Body of pancreas (tissue), 4 donors: Measurements from ENCODE around the gene MICAL2. TPM values are rescaled to one million over a fixed set of nuclear protein-coding genes. Genes with fewer than 3 reads are reported as not detected.

Experiments
- ATAC-seq: fragments of 150-250 bp; one replicate; pipeline ENCODE4 v1.9.1; 2016
- DNase-seq, 4 donors: peaks; one replicate each; pipeline ENCODE4 v3.0.0-alpha.2; 2019
- H3K27ac ChIP-seq, 4 donors: fragments of 200-600 bp; sonication (generic); 1 replicate in 3 of 4; 2 replicates in 1 of 4; pipeline versions ENCODE4 v1.5.1 to v1.6.1; 2016 to 2019; ENCODE audit warnings: mild to moderate bottlenecking in 1 of 4, mixed read lengths in 1 of 4, moderate library complexity in 1 of 4
- H3K27me3 ChIP-seq, 2 donors: fragments of 200-600 bp; sonication (generic); one replicate each; pipeline ENCODE4 v1.6.0; 2016; ENCODE audit warnings: mild to moderate bottlenecking in 1 of 2
- H3K36me3 ChIP-seq, 2 donors: fragments of 200-600 bp; sonication (generic); replicated peaks in 1 of 2; 2 replicates each; pipeline ENCODE4 v1.5.1; 2016; ENCODE audit warnings: low read depth in 2 of 2; ENCODE audit not compliant: insufficient read depth in 1 of 2
- H3K4me1 ChIP-seq: fragments of 200-600 bp; sonication (generic); one replicate; pipeline ENCODE4 v1.6.0; 2016
- H3K4me3 ChIP-seq, 2 donors: fragments of 200-600 bp; sonication (generic); 1 replicate in 1 of 2; 2 replicates in 1 of 2; pipeline ENCODE4 v1.5.1; 2016 to 2019
- H3K9me3 ChIP-seq, 3 donors: fragments of 200-600 bp; sonication (generic); 1 replicate in 2 of 3; 2 replicates in 1 of 3; pipeline ENCODE4 v1.5.1; 2016
- CTCF ChIP-seq, 7 experiments: fragments of 450-650 bp in 4 of 7; fragments of 200-600 bp in 3 of 7; sonication (generic) in 3 of 7; IDR thresholded peaks; one replicate each; pipeline ENCODE4 v1.5.1; 2016 to 2019; ENCODE audit warnings: antibody characterized with exemption in 7 of 7
- POLR2A ChIP-seq, 3 donors: fragments of 450-650 bp; IDR thresholded peaks; one replicate each; pipeline ENCODE4 v1.6.1; 2016; ENCODE audit warnings: antibody characterized with exemption in 3 of 3, mild to moderate bottlenecking in 2 of 3
- WGBS, 2 donors: methylation state at CpG; one replicate each; pipeline ENCODE4 v1.1.5; 2017; 5-methylcytosine and 5-hydroxymethylcytosine counted together
- intact Hi-C: fragments of 100-400 bp; cut with DNase I; formaldehyde crosslinking; loops from one replicate; pipeline ENCODE4 v1.15.1; 2023
- total RNA-seq, 2 donors: library from RNA; depleted of rRNA; stranded (reverse); fragments of >200 nt; gene quantifications; one replicate each; pipeline ENCODE4 v1.1.0, GENCODE V29; 2016

The MICAL2 gene
- total RNA-seq, 2 donors from 2014 or later, result 16.6 to 24.4 TPM

- ATAC-seq, result peak; percentile 43
These were observed 158.7 kb downstream of the MICAL2 start for GRCh38 chr11:12269104-12269441.

DNA sequence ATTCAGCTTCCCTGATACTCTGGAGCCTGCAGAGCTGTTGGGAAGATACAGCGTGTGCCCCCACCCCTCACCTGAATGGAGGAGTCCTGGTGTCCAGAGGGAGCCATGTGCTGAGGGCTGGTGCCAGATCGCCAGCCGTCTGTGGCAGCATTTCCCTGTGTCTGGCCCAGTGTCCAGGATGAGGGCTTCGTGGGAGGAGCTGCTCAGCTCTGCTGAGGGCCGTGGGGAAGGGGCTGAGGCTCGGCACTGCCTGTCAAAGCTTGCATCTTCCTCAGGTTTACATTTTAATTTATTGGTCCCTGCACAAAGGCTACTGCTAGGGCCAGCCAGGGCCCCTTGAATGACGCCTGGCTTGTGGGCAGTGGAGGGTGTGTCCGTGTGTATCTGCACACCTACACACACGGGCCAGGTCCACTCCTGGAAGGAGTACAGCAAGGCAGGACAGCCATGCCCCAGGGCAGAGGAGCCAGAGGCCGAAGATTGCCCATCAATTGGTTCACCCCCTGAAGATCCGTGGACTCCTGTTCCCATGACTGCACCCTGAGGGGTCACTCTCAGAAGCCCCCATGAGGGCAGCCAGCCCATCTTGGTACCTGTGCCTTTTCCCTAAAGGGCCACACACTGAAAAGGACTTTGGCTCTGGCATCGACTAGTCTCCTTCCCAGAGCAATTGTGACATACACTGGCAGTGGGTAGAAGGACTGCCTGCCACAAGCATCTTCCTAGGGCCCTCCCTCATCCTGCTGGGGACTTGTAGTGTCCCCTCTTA is 159.2 kb downstream of the MICAL2 start:
- Histone ChIP-seq H3K36me3 (no peaks in the 10 kb centered on the region), H3K9me3 (no peaks in the 10 kb centered on the region), H3K4me3 (no peak overlapping the region), H3K27me3 (no peaks in the 10 kb centered on the region), H3K4me1 (peaks cover 22% of the 10 kb centered on the region), H3K27ac (peak overlapping the region in 3 of 4 donors; percentile 8 to 69 (median 26))
- 35 to 58% methylated on average over 8 to 12 of the region's 12 CpGs for WGBS, 2 donors
- DNase-seq, result no peak
- intact Hi-C loops, result loop anchor here (10.0 kb wide), 1 partner anchor 465 kb away; no protein-coding TSS in a partner anchor
- TF ChIP-seq POLR2A (IDR thresholded peaks at IDR 0.05) (no peak), CTCF (IDR thresholded peaks at IDR 0.05) (no peak)
- ATAC-seq, result no peak

More at GRCh38 chr11:12269104-12269441, 158.7 kb downstream of the MICAL2 start:
- Histone ChIP-seq H3K27me3 (no peaks in the 10 kb centered on the region), H3K4me1 (peaks cover 17% of the 10 kb centered on the region), H3K27ac (peak overlapping the region in 3 of 4 donors; percentile 8 to 69 (median 26)), H3K4me3 (no peak overlapping the region), H3K36me3 (peaks cover 0 to under 1% of the 10 kb centered on the region in 2 donors), H3K9me3 (no peaks in the 10 kb centered on the region)
- DNase-seq, result peak in 3 of 4 donors; percentile 57 to 68 (median 65)
- no peak for TF ChIP-seq CTCF (IDR thresholded peaks at IDR 0.05)
- intact Hi-C loops, result no loop called here
- WGBS, 2 donors, result 41 to 44% methylated on average over 3 of the region's 3 CpGs

- no peaks in the 10 kb centered on the region for H3K9me3 ChIP-seq
- no peaks in the 10 kb centered on the region for H3K27me3 ChIP-seq
- ATAC-seq, result no peak
- TF ChIP-seq CTCF (IDR thresholded peaks at IDR 0.05) (no peak), POLR2A (IDR thresholded peaks at IDR 0.05) (no peak)
- DNase-seq, result no peak
- peaks cover 25% of the 10 kb centered on the region for H3K4me1 ChIP-seq
- H3K36me3 ChIP-seq, result no peaks in the 10 kb centered on the region
- no peak overlapping the region for H3K27ac ChIP-seq
- intact Hi-C loops, result loop anchor here (10.0 kb wide), 1 partner anchor 466 kb away; no protein-coding TSS in a partner anchor
- no peak overlapping the region for H3K4me3 ChIP-seq
- WGBS, 2 donors, result 90 to 91% methylated on average over 6 of the region's 6 CpGs
These were observed 159.9 kb downstream of the MICAL2 start for GRCh38 chr11:12270215-12270797.

- no peak for ATAC-seq
- 65 to 78% methylated on average over 5 to 8 of the region's 8 CpGs for WGBS, 2 donors
- intact Hi-C loops, result loop anchor here (10.0 kb wide), 1 partner anchor 466 kb away; no protein-coding TSS in a partner anchor
These were observed 160.4 kb downstream of the MICAL2 start for GRCh38 chr11:12270817-12271216.

More at GRCh38 chr11:12270817-12271216, 160.4 kb downstream of the MICAL2 start:
- H3K4me3 ChIP-seq, result no peak overlapping the region
- H3K27ac ChIP-seq, result no peak overlapping the region
- H3K36me3 ChIP-seq, result no peaks in the 10 kb centered on the region
- TF ChIP-seq POLR2A (IDR thresholded peaks at IDR 0.05) (no peak), CTCF (IDR thresholded peaks at IDR 0.05) (no peak)
- no peaks in the 10 kb centered on the region for H3K27me3 ChIP-seq
- H3K9me3 ChIP-seq, result no peaks in the 10 kb centered on the region
- H3K4me1 ChIP-seq, result peaks cover 25% of the 10 kb centered on the region
- DNase-seq, result no peak
